Inferior parietal cortex (tissue), 1 donor: ENCODE data around the gene PSMB3.
"Not testable (repeated sequence)": the region's sequence is repeated elsewhere in the genome, so short reads cannot be mapped to it uniquely, and the experiment has no call there.

Source experiments
- DNase-seq: peaks from one replicate; pipeline ENCODE4 v3.0.0-alpha.2; 2016; ENCODE audit errors: extremely low spot score

The PSMB3 gene

DNA sequence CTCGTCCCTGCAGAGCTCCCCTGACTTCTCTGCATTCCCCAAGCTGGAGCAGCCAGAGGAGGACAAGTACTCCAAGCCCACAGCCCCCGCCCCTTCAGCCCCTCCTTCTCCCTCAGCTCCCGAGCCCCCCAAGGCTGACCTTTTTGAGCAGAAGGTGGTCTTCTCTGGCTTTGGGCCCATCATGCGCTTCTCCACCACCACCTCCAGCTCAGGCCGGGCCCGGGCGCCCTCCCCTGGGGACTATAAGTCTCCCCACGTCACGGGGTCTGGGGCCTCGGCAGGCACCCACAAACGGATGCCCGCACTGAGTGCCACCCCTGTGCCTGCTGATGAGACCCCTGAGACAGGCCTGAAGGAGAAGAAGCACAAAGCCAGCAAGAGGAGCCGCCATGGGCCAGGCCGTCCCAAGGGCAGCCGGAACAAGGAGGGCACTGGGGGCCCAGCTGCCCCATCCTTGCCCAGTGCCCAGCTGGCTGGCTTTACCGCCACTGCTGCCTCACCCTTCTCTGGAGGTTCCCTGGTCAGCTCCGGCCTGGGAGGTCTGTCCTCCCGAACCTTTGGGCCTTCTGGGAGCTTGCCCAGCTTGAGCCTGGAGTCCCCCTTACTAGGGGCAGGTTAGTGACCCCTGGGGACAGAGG lies 36.1 kb upstream of the PSMB3 start:
- no peak for DNase-seq

DNA sequence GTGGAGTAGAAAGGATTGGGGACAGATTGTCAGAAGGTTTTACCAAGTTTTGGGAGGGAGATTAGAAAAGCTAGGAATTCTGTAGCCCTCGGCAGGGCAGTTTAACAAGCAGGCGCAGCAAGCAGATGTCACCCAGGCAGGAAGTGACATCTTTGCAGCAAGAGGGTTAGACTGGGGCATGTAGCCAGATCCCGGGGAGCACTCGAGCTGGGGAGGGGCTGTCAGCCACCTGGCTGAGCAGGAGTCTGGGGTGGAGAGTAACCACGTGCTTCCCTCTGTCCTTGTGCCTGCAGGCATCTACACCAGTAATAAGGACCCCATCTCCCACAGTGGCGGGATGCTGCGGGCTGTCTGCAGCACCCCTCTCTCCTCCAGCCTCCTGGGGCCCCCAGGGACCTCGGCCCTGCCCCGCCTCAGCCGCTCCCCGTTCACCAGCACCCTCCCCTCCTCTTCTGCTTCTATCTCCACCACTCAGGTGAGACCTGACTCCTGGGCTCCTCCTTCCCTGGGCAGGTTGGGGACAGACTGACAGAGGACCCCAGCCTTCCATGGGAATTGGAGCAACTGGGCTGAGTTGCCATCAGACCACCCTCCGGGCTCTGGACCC lies 35.3 kb upstream of the PSMB3 start:
- DNase-seq, result no peak

DNA sequence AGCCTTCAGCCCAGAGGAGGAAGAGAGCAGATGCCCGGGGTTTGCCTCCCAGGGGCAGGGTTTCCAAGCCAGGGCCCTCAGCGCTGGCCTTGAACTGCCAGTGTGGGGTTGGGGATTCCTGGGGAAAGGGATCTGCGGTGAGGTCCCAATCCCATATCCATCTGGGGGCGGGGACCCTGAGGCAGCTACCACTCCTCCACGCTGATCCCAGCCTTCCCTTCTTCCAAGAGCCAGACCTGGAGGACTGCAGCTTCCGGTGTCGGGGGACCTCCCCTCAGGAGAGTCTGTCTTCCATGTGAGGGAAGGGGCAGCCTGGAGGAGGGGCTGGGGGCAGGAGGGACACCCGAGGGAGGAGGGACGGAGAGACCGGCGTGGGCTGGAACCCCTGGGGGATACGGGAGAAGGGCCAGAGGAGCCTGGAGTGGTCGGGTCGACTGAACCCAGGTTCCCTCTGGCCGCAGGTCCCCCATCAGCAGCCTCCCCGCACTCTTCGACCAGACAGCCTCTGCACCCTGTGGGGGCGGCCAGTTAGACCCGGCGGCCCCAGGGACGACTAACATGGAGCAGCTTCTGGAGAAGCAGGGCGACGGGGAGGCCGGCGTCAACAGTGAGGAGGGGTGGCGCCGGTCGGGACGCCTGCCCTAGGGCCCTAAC lies 33.1 kb upstream of the PSMB3 start:
- no peak for DNase-seq

DNA sequence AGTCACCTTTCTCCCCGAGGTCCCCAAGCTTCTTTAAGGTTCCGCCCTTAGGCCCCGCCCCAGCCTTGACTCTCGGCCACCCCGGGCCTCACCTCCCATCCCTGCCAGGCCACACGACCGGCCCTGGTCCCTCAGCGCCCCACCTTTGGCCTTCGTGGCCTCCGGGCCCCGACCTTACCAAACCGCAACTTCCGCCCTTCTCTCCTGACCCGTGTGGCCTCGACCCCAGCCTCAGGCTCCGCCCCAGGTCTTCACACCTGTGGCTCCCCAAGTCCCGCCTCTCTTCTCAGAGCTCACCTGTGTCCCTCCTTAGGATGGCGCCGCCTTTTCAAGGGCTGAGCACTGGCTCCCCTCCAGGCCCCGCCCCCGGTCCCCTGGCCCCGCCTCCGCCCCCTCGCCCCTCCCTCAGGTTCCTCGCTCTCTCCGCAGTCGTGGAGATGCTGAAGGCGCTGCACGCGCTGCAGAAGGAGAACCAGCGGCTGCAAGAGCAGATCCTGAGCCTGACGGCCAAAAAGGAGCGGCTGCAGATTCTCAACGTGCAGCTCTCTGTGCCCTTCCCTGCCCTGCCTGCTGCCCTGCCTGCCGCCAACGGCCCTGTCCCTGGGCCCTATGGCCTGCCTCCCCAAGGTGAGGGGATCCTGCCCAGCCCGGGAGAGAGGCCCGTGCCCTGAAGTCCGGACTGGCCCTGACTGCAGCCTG lies 32.4 kb upstream of the PSMB3 start:
- no peak for DNase-seq

DNA sequence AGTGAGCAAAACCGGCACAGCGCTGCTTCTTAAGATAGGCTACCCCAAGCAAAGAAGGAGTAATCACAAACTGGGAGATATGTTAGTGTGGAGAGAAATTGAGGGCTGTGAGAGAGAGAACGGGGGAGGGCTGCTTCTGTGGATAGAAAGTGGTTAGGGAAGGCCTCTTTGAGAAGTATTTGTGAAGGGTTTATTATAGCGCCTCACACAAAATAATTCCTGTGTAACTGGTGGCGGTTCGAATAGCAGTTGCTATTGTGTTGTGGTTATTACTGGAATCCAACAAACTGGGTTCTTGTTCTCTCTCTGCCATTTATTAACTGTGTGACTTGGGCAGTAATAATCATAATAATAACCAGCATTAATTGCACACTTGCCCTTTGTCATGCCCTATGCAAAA lies 31.6 kb upstream of the PSMB3 start:
- no peak for DNase-seq

DNA sequence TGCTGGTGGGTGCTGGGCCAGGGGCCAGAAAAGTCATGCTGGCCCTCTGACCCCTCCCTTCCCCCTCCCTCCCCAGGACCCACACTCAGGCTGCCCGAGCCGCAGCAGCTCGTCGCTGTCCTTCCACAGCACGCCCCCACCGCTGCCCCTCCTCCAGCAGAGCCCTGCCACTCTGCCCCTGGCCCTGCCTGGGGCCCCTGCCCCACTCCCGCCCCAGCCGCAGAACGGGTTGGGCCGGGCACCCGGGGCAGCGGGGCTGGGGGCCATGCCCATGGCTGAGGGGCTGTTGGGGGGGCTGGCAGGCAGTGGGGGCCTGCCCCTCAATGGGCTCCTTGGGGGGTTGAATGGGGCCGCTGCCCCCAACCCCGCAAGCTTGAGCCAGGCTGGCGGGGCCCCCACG lies 30.7 kb upstream of the PSMB3 start:
- DNase-seq, result no peak

DNA sequence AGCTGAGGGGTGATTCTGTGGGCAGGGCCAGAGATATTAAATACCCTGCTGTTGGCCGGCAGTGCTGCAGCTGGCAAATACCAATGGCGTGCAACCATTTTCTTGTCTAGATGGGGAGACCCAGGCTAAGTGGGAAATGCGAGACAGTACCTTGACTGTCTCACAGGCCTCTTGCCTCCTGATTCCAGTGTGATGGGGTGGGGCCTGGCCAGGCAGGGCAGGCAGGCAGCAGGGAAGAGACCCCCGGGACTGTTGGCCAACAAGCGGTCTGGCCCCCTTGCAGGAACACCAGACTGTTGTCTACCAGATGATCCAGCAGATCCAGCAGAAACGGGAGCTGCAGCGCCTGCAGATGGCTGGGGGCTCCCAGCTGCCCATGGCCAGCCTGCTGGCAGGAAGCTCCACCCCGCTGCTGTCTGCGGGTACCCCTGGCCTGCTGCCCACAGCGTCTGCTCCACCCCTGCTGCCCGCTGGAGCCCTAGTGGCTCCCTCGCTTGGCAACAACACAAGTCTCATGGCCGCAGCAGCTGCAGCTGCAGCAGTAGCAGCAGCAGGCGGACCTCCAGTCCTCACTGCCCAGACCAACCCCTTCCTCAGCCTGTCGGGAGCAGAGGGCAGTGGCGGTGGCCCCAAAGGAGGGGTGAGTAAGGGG lies 28.1 kb upstream of the PSMB3 start:
- no peak for DNase-seq

DNA sequence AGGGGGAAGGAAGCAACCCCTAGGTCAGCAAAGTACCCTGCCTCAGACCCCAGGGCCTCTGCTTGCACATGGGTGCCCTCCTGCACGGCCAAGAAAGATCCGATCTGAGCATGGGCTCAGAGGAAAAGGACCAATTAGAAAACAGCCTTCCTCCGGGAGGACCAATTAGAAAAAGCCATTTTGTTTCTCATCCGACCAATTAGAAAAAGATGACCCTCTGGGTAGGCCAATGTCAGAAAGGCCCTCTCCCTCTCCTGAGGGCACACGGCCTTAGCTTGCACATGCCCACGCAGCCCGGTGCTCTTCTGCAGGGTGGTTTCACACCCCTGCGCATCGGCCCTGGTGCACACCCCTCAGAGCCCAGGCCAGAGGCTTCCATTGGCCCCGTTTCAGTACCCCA lies 27.5 kb upstream of the PSMB3 start:
- DNase-seq, result no peak

DNA sequence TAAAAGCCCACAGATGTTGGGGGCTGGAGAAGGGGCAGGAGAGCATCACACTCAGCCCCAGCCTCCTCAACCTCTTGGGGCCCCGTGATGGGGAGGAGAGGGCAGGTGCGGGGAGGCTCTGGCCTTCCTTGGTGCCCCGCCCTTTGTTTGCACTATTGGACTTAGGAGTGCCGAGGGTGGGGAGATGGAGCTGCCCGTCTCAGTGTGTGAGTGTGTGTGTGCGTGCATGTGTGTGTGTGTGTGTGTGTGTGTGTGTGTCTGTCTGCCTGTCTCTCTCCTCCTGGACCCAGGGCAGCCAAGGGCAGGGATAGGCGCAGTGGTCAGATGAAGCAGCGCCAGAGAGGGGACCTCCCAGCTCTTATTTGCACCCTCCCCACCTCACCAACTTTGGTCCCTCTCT lies 26.4 kb upstream of the PSMB3 start:
- DNase-seq, result not testable (repeated sequence)

DNA sequence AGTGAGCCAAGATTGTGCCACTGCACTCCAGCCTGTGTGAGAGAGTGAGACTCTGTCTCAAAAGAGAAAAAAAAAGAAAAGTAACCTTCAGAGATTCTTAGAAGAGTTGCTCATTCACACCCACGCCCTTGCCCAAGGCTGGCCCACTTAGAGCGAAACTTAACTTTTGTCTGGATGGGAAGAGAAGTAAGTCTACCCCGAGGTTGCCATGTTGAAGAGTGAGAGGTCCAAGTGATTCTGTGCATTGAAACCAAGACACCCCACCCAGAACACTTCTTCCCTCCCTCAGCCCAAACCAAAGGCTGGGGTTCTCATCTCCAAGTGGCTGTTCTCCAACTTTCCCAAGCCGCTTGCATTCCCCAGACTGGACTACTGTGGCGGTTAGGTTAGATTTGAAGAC lies 24.8 kb upstream of the PSMB3 start:
- no peak for DNase-seq

DNA sequence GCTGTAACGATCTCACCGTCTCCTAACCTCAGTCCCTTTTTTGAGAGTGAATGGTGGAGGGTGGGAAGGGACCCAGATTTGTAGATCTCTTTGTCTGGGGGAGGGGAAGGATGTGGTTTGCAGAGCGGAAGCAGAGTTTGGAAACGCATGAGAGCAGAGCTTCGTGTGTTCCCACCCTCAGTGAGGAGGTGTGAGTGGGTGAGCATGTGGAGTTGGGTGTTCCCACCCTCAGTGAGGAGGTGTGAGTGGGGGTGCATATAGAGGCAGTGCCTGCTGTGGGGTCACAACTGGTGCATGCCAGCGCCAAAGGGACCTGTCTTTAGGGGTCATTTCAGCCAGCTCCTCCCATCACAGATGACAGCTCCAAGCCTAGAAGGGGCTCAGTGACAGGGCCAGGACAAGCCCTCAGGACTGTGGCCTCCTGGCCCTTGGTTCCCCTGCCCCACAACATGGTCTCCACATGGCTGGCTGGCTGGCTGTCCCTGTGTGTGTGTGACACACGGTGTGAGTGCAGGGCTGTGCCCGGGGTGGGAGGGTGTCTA lies 24.2 kb upstream of the PSMB3 start:
- no peak for DNase-seq

DNA sequence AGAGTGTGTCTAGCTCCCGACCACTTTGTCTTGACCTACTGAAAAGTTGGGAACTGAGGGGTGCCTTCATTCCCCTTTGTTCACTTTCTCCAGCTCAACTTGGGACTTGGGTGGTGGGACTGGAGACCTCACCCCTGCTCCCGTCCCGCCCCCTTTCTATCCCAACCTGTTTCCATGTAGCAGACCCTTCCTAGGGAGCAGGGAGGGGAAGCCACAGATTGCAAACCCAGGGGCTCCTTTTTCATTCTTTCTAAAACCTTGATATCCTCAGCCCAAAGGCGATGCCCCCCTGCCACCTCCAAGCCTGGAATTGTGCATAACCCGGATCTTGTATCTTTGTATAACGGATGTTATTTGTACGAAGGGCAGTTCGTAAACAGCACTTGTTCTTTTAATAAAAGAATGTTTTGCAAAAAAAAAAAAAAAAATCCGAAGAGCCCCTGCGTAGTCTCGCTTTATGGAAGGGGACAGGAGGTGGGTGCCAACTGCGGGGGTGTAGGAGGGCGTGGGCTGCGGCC lies 23.1 kb upstream of the PSMB3 start:
- no peak for DNase-seq

DNA sequence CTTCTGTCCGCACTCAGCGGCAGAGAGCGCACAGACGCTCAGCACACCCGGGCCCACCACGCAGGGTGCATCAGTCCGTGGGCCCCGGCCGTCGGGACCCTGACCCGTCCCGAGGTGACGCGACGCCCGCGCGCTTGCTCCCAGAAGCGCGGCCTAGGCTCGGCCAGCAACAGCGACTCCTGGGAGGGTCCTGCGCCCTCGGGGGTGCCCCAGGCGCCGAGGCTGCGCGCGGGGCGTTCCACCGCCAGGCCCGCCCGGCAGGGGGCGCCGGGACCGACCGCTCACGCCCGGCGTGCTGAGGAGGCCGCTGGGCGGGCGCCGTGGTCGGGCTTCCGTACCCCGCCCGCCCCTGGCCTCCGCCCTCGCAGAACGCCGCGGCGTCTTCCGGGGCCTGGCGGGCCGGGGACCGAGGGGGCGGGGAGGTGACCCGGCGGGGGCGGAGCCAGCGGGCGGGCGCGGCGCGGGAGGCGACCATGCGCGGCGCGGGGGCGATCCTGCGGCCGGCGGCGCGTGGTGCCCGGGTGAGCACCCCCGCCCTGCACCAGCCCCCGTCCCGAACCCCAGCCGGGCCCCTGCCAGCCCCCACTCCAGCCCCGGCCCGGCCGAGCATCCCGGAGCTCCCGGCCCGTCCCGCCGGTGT lies 22.5 kb upstream of the PSMB3 start, which contains the start of gene CISD3:
Gene CISD3 (plus strand): TSS at position 456 of the 640 bp plus-strand sequence. CDS start 18 bp downstream, at position 474.
- DNase-seq, result no peak

DNA sequence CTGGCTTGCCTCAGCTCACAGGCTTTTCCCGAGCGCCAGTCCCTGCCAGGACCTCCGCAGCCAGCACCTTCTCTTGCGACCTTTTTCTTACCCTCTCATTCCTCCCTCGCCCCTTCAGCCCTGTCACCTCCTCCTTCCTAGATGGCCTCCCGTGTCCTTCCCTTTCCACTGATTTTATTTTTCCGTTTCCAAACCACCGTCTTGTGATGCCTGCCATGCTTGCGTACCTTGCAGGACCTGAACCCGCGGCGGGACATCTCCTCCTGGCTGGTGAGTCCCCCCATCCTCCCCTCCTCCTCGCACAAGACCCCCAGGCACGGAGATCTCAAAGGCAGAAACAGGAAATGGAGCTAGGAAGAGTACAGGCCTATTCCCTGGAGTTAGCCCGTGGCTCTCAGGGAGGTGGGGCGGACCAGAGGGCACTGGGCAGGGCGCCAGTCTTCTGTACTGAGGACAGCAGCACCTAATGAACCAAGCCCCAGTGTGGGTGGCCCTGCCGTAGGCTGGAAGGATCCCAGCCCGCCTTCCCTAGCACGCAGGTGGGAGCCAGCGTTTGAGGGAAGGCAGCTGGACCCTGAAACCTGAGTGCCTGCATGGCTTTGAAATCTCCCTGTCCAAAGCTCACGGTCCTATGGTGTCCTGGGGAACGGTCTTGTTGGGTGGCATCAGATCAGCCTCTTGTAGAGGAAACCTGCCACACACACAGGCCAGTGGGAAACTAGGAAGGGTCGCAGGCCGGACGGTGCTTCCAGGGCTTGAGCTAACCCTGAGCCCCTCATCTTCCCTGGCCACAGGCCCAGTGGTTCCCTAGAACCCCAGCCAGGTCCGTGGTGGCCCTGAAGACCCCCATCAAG lies 21.8 kb upstream of the PSMB3 start:
- no peak for DNase-seq

DNA sequence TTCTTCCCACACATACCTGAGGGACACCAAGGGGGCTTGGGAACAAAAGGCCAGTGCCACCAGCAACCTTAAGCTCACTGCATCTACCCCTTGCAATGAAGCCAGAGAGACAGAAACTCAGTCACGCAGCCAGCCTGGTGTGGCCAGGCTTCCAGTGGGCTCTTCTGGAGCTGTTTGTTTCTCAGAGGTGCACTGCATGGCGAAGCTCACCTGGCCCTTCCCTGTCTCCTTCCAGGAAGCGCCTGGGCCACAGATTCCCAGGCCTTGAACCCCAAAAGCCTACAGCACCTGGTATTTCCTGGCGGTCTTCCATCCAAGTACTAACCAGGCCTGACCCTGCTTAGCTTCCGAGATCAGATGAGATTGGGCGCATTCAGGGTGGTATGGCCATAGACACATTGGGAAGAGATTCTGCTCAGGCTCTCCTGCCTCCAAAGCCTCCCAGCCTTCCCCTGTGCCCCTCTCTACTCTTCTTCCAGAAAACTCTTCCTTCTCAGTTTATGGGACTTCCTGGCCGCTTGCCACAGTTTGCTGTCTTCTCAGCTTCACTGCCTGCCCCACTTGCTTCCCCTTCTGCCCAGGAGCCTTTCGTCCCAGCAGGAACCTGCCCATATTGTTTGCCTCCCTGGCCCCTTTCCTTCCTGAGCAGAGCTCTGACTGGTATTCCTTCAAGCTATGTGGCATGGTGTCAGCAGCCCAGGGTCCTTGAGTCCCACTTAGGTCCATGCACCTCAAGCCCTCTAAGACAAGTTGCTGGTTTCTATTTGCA lies 20.8 kb upstream of the PSMB3 start:
- no peak for DNase-seq

DNA sequence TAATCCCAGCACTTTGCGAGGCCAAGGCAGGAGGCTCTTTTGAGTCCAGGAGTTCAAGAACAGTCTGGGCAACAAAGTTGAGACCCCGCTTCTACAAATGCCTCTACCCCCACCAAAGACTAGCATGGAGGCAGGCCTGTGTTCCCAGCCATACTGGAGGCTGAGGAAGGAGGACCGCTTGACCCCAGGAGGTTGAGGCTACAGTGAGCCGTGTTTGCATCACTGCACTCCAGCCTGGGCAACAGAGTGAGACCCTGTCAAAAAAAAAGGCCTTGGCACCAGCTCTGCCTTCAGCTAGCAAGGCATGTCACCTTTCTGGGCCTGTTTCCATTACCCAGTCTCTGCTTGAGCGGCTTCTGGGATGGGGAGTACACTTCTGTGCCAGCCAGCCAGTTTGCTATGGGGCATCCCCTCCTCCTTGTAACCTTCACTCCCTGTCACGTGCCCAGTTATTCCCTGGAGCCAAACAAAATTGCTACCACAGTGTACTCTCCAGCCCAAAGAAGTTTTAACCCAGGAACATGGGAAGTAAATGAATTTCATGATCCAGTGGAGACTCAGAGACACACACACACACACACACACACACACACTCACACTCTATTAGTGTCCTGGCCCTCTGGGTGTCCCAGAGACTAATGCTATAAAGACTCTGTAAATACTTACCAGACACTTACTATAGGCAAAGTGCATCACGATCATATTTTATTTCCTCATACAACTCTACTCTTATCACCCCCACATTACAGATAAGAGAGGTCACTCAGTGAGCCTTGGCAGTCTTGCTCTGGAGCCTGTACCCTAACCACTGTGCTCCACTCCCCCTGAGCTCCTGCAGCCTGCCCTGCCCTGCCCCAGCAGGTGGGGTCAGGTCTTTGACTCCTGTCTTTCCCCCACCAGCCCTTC lies 19.9 kb upstream of the PSMB3 start:
- no peak for DNase-seq

DNA sequence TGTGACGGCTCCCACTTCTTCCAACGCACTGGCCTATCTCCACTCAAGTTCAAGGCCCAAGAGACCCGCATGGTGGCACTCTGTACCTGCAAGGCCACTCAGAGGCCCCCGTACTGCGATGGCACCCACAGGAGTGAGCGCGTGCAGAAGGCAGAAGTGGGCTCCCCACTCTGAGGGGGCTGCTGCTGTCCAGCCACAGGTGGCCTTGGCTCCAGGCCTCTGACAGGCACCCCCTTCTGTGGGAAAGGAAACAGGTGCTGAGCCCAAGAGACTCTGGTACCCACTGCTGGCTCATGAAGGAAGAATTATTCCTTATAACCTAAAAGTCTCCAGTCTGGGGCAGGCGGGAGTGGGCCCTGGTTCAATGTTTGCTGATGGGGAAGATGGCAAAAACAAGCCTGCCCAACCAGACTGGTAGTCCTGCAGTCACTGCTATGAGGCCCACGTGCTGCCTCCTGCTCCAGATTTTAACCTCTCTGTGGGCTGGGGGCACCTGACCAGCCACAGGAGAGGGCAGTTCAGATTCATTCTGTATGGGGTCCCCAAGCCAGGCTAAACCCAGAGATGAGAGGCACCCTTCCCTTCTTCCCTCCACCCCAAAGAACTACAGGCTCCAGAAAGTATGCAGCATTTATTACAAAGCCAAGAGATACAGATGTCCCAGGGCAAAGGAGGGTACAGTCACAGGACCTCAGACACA lies 19.1 kb upstream of the PSMB3 start:
- no peak for DNase-seq
